Activated CD4-positive, CD25-positive, alpha-beta regulatory T cell treated with anti-CD3 and anti-CD28 coated beads, Interleukin-2, amount 50 U/mL, for 16 hours (primary cell): Measurements from ENCODE around the gene BMP2K.

Source experiments
- DNase-seq: peaks from one replicate; pipeline ENCODE4 v3.0.0-alpha.2; 2020; ENCODE audit warnings: low read depth, low spot score

Gene BMP2K

DNA sequence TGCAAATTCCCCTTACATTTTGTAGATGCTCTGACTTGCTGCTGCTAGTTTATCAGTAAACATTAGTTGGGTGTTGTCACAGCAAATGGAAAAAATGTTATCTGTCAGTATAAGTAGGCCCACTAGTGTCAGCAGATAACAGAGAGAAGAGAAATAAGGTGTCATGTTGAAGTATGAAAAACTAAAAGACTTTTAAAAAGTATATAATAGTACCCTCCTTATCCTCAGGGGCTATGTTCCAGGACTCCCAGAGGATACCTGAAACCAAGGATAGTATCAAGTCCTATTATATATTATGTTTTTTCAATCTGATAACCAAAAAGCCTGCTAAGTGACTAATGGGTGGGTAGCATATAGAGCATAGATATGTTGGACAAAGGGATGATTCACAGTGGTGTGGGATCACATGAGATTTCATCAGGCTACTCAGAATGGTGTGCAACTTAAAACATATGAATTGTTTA lies 11.6 kb upstream of the BMP2K start:
- no peak for DNase-seq

DNA sequence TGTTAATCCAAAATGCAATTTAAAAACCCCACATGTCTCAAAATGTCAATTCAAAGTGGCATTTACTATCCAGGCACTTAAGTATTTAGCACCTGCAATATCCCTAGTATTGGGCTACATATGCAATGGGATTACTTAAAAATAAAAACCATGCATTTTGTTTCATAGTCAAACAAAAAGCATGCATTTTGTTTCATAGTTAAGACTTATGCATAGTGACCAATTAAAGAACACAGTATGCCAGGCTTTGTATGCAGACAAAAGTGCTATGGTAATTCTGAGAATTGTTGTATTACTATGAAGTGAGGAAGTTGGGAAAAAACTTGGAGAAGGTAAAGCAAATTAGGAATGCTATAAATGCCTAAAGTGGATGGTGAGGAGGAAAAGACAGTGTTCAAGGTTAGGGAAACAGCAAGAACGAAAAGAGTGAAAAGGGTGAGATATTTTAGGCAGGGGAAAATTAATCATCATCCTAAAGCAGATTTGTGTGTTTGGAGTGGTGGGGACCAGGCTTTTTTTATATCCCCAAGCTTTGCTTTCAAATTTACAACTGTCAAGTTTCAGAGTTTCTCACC lies 10.6 kb upstream of the BMP2K start:
- no peak for DNase-seq

DNA sequence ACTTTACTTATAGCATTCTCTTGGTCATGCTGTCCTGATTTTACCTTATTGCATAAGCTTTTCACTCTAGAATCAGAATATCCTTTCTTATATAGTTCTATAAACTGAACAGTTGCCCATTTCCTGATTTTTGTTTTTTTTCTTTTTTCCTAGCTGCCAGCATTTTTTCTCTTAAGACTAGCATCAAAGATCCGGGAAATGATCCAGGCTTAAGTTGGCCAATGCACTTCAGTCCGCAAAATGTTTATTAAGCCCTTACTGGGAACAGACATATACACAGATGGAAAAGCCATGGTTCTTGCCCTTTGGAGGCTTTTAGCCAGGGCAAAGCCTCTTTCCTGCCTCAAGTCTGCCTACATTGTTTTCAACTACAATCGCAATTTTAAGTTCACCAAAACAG lies 10.1 kb upstream of the BMP2K start:
- no peak for DNase-seq

DNA sequence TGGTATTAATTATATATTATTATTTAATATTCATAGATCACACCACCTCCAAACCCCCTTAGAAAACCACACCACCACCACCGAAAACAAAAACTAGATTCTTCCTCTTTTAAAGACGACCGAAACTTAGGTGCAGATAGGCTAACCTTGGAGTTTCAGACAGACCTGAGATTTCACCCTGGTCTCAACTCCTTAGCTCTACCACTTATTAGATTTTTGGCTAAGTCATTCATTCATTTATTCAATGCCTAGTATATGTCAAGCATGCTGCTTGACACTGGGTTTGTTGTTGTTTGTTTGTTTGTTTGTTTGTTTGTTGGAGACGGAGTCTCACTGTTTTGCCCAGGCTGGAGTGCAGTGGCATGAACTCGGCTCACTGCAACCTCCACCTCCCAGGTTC lies 9.5 kb upstream of the BMP2K start:
- no peak for DNase-seq

DNA sequence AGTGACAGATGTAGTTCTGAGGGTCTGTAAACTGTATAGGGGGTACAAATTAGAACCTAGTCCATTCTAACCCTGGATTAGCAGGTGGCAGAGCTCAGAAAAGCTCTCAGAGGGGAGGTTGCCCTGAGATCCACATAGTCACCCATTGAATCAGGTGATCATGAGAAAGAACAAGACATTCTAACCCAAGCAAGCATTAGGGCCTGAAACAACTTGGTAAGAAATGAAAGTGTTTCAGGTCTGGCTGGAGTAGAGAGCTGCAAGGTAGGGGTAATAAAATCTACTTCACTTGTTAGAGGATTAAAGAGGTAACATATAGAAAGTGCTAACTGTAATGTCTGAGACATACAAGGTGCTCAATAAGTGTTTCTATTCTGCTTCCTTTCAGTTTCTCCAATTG lies 8.8 kb upstream of the BMP2K start:
- DNase-seq: no peak

DNA sequence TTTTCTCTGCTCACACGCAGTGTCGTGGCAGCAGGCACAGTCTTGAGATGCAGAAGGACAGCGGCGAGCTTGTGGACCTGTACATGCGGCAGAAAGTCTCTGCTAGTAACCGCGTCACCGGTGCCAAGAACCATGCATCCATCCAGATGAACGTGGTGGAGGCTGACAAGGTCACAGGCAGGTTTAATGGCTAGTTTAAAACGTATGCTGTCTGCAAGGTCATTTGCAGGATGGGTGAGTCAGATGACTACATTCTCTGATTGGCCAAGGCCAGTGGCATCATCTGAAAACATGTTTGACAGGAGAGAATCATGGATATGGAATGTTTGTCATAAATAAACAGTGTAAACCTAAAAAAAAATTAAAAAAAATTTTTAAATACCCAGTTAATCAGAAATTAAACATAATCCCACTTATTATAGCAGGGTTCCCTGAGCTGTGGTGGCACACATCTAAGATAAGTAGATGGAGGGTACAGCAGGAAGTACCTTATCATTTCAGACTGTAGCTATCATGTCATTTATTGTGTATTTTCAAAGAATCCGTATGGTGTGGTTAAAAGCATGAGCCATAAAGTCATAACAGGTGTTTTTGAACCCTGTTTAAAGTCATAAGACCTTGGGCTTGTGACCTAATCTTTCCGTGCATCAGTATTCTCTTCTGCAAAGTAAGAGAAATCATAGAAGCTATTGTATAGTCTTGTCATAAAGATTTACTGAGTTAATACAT lies 7.5 kb upstream of the BMP2K start:
- no peak for DNase-seq

DNA sequence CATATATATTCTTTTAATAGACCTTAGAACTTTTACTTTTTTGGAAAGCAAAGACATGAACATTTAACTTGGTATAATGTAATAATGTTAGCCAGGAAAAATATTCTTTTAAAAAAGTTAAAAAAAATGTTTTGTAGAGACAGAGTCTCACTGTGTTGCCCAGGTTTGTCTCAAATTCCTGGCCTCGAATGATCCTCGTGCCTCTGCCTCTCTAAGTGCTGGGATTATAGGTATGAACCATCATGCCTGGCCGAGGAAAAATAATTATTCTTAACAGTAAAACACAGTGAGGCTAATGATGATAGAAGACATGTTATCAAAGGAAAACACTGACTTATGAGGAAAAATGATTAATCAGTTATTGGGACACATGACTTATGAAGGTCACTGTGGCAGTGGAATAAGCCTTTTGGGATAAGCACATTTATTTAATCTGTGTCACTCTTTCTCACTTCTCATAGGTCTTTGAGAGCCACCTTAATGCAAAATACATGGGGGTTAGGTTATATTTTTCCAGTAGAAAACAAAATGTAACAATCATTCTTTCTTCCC lies 6.0 kb upstream of the BMP2K start:
- DNase-seq: no peak

DNA sequence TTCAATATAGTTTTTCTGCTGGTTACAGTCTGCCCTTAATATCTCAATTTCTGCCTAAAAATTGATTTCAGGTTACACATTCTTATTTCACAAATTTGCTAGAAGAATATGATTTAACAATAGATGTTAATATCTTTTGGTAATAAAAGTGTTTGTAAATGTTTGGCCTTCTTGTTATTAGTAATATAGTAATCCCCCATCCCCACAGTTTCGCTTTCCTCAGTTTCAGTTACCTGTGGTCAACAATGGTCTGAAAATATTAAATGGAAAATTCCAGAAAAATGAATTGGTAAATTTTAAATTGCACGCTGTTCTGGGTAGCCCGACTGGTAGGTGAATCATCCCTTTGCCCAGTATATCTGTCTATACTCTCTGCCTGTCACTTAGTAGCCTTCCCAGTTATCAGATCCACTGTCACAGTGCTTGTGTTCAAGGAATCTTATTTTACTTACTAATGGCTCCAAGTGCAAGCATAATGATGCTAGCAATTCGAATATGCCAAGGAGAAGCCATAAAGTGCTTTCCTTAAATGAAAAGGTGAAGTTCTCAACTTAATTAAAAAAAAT lies 3.5 kb upstream of the BMP2K start:
- no peak for DNase-seq

DNA sequence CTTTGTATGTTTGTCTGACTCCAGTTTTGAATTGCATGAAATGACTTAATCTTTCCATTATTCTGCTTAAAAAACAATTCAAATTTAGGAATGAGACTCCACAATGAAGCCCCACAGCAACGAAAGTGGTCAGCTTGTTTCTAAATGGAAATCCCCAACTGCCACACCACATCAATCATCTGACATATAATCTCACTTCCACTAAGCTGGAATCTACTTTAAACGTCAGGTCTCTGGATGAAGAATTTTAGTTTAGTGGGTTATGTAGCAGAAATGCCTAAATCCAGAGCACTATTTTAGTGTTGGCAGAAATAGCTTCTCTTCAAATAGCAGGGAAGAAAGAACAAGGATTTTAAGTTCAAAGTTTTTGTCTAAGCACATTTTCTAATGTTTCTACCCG lies 1.7 kb upstream of the BMP2K start:
- no peak for DNase-seq

DNA sequence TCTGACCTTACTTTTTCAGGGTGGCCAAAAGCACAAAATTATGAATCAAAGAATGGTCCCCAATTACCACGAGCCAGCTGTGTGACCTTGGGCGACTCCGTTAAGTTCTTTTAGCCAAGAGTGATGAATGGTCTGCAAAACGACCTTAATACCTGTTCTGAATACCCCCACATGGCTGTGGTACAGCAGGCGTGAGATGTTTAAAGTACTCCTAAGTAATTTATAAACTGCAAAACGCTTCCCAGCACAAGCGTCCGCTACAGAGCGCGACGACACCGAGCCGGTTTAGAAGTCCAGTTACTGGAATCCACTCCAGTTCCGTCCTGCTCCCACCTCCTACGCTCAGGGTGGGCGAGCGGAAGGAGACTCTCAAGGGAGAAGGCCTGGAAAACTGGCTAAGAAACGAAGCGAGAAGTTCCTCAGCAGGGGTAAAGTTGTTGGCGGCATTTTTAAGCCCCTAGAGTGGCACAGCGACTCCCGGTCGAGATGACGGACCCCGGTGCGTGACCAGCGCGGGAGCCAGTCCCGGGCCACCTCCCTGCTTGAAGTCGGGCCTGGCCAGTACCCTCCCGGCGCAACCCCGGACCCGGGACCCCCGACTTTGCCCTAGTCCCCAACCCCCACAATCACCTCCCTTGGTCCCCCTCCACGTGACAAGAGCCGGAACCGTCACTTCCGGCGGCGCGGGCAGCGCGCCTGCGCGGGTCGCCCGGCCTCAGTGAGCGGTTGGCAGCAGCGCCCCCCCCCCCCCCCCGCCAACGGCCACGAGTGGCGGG lies 659 bp upstream of the BMP2K start:
- DNase-seq: peak; percentile 78

DNA sequence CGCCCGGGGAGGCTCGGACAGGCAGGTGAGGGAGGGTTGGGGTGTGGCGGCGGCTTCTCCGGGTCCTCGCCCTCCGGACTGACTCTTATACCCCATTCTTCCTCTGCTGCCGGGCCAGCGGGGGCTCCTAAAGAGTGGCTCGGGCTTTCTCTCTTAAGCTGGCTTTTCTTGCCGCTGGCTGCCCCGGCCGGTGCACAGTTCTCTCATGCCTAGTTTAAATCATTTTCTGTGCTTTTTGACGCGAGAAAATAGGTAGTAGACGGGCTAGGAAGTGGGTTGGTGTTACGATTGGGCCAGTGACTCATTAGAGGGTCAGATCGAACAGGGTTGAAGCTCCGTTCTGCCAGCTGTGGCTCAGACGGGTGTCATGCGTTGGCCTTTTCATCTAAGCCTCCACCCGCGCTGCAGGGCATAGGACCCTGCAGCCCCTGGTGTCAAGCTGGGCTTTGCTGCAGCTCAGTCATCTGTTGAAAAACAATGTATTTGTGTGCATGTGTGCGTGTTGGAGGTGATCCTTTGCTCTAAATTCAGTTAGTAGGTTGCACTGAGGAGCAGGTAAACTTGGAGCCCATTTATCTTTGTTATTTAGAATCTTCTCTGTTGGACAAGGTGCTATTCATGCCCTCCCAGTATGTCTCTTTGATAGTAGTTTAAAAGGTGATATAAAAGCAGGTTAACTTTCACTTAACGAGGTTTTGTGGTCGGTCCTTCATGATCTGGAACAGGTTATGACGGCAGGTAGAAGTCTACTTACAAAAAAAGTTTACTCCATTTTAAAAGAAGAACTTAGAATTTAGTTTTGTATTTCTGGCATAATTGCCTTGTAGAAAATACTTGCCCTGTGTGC lies 802 bp downstream of the BMP2K start:
- peak; percentile 19 for DNase-seq

DNA sequence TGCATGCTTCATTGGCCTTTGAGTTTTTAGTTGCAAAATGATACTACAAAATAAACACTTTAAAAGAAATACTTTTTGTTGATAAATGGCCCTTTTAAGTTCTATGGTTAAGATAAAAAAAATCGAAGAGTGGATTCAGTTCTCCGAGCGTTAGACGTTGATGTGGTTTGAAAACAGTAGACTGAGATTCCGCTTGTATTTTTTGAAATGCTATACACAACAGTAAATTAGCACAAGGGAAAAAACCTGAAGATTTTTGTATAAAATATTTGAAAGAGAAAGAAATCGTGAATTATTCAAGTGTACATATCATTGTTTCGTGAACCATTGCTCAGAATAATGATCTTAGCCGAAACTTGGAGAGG lies 1.4 kb downstream of the BMP2K start:
- DNase-seq: no peak

DNA sequence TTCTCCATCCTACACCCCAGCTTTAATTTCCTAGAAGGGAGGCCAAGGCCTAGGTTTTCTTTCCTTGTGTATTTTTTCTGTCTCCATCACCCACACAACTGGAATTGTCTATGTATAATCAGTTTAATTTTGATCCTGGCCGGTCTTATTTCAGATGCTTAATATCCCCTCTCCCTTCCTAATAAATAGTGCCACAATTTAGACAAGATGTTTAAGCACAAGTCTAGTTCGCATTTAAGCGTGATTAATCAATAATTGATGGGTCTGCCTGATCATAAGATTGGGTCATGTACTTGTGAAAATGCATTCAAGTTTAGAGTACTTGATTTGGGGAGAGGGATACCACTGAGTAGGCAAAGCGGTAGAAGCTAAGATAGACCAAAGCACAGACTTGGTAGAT lies 2.4 kb downstream of the BMP2K start:
- no peak for DNase-seq

DNA sequence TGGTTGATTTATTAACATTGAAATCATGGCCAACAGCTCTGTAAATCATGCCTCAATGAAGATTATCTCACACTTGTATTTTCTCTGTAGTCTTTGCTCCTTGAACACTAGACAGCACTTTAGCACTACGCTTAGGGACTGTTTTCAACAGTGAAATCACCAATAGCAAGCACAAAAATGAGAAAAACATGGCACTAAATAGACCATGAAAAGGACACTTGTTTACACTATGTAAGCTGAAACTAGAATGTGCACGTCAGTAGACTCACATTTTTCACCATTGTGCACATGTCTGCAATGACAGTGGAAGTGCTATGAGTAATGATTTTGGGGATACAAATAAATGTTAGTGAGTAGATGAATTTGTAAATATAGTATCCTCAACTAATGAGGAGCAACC lies 3.1 kb downstream of the BMP2K start:
- no peak for DNase-seq

DNA sequence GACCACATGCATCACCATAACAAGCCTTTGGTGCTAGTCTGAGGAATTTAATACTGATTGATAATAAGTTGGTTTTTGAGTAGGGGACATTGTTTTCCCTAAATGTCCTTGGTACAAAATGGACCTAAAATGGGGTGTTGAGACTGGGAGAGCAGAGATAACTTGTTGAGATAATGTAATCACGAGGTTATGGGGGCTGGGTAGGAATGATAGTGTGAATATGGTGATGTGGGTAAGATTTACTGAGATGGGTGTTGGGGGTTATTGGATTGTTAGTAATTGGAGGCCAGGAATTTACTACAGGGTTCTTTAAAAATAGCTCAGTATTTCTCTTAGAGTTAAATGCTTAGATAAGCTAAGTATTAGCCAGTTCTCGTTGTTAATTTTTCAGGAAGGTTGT lies 3.9 kb downstream of the BMP2K start:
- DNase-seq: no peak

DNA sequence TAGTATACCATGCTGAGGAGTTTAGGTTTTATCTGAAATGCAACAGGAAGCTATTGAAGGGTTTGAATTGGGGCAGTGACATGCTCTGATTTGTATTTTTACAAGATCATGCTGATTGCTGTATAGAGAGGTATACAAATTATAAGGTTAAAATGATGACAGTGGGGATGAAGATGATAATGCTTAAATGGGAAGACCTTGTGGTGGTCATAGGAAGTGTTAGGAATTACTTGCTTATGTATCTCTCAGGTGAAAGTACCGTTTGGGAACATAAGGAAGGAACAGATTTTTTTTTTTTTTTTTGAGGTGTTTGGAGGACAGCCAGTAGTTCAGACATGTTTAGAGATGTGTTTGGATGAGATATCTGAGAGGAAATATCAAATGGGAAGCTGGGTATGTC lies 5.0 kb downstream of the BMP2K start:
- no peak for DNase-seq

DNA sequence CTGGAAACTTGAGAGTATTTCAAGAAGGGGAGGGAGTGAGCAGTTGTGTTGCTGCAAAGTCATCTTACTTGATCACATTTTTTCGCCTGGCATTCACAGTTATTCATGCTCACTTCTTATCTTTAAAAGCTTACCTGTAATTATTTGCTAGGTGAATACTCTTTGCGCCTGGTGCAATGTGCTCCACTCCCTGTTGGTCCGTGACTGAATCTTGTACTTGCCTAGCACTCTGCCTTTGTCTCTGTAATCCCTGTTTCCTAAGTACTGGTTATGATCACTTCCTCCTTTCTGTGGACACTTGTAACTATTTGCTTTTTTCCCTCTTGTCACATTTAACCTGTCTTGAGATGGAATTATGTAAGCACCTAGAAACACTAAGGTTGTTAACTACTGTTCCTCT lies 5.8 kb downstream of the BMP2K start:
- no peak for DNase-seq

DNA sequence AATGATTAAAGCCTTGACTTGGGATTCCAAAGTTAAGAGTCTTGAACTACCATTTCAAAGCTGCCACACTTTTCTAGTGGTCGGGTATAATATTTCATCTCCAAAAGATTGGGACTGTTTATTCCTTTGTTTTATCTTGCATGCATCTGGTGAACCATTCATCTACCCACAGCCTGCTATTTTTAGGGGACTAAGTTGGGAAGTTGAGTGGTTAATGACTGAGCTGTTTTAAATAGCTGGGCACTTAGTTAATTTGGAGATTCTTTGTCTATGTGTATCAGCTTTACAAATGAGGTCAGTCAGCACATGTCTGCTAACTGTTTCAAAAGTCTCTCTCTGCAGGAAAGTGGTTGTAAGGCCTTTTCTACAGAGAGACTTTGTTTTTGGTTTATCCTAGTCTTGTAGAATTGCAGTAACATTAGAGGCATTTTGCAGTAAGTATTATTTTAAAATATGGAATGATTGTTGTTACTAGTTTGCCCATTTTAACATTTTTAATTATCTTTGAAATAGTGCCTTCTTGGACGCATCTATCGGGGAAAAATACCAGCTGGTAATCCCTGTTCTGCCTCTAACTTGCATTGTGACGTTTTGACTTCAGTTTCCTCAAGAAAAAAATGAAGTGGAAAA lies 8.2 kb downstream of the BMP2K start:
- no peak for DNase-seq

DNA sequence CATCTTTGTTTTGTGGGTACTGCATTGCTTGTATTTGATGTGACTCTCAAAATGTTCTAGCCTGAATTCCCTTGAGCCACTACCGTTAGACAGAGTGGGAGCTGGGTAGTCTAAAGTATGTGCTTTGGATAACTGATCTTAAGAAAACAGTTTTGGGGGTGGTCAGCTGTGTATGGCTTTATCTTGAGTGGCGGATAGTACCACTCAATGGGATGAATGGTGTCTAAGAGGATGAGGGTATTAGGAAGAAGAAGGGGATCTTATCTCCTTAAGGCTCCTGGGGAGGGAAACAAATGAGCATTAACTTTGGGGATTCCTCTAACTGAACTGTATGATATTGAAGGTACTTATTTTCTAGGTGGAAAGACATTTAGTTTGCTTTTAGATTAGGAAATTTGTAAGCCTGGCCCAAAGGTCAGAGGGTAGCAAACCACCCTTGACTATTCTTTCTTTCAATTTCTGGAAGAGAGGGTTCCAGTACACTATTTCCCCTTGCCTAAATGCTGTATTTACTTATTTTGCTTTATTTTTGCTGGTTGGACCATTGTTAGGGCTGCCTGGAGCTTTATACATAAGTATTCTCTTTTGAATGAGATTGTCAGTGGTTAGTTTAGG lies 11.3 kb downstream of the BMP2K start:
- DNase-seq: no peak
